ENCODE results near the gene DEPDC4. TPM values are rescaled to one million over a fixed set of nuclear protein-coding genes. Genes with fewer than 3 reads are reported as not detected.
A peak's percentile ranks its signal among the peaks of the same experiment; 100 is the strongest.
"Not testable (repeated sequence)": the region's sequence is repeated elsewhere in the genome, so short reads cannot be mapped to it uniquely, and the experiment has no call there.

DEPDC4 gene
- total RNA-seq, 2 experiments from 2014 or later: 2.4 to 3.5 TPM

GRCh38 chr12:100279607-100280244 is 12.8 kb upstream of the DEPDC4 start:
- CTCF ChIA-PET: no interaction called here
- POLR2A ChIA-PET: no interaction called here
- Mint-ChIP-seq H3K27me3 (no peaks in the 10 kb centered on the region), H3K4me1 (ENCODE audit: low read depth) (peaks cover 23% of the 10 kb centered on the region), H3K9me3 (no peaks in the 10 kb centered on the region), H3K36me3 (peaks cover 12% of the 10 kb centered on the region), H3K27ac (no peak overlapping the region), H3K4me3 (no peak overlapping the region)
- intact Hi-C loops (cut with micrococcal nuclease): no loop called here
- DNase-seq: no peak

- H3K36me3 Mint-ChIP-seq: peaks cover 12% of the 10 kb centered on the region
- peaks cover 27% of the 10 kb centered on the region for H3K4me1 Mint-ChIP-seq (ENCODE audit: low read depth)
- no peak overlapping the region for H3K4me3 Mint-ChIP-seq
- intact Hi-C loops (cut with micrococcal nuclease): no loop called here
- no peak overlapping the region for H3K27ac Mint-ChIP-seq
- H3K9me3 Mint-ChIP-seq: no peaks in the 10 kb centered on the region
- no peaks in the 10 kb centered on the region for H3K27me3 Mint-ChIP-seq
- no peak for DNase-seq
- CTCF ChIA-PET: no interaction called here
- POLR2A ChIA-PET: no interaction called here
Measured at GRCh38 chr12:100279159-100279558, 12.3 kb upstream of the DEPDC4 start.

GRCh38 chr12:100274291-100274690 is 7.4 kb upstream of the DEPDC4 start:
- DNase-seq: no peak
- Mint-ChIP-seq H3K4me3 (no peak overlapping the region), H3K36me3 (peaks cover 4% of the 10 kb centered on the region), H3K9me3 (no peaks in the 10 kb centered on the region), H3K27ac (no peak overlapping the region), H3K27me3 (no peaks in the 10 kb centered on the region), H3K4me1 (ENCODE audit: low read depth) (peaks cover 48% of the 10 kb centered on the region)
- ChIA-PET CTCF (interaction anchor here (0.6 kb wide), 1 partner anchor 28 kb away, joined by 3 read pairs; no protein-coding TSS in a partner anchor), POLR2A (no interaction called here)
- intact Hi-C loops (cut with micrococcal nuclease): no loop called here

- POLR2A ChIA-PET: no interaction called here
- Mint-ChIP-seq H3K36me3 (peaks cover 4% of the 10 kb centered on the region), H3K9me3 (no peaks in the 10 kb centered on the region), H3K27ac (no peak overlapping the region), H3K4me3 (no peak overlapping the region), H3K27me3 (no peaks in the 10 kb centered on the region), H3K4me1 (ENCODE audit: low read depth) (peaks cover 50% of the 10 kb centered on the region)
- no peak for DNase-seq
- CTCF ChIA-PET: no interaction called here
- intact Hi-C loops (cut with micrococcal nuclease): no loop called here
Measured at GRCh38 chr12:100273782-100274181, 6.9 kb upstream of the DEPDC4 start.

GRCh38 chr12:100268835-100269564 is 2.1 kb upstream of the DEPDC4 start:
- Mint-ChIP-seq H3K4me3 (peak overlapping the region; percentile 94), H3K4me1 (ENCODE audit: low read depth) (peaks cover 39% of the 10 kb centered on the region), H3K36me3 (no peaks in the 10 kb centered on the region), H3K9me3 (no peaks in the 10 kb centered on the region), H3K27ac (no peak overlapping the region), H3K27me3 (no peaks in the 10 kb centered on the region)
- DNase-seq: no peak
- ChIA-PET CTCF (no interaction called here), POLR2A (interaction anchor here (3.1 kb wide), 1 partner anchor 68 kb away, joined by 17 read pairs; the partner anchor contains the start of gene ACTR6)
- intact Hi-C loops (cut with micrococcal nuclease): loop anchor here (5.0 to 10.0 kb wide), 4 partner anchors 1016 to 1767 kb away; partner anchors contain the start of genes APAF1, IKBIP and UTP20

GRCh38 chr12:100267603-100268281 is 863 bp upstream of the DEPDC4 start:
- no peak for DNase-seq
- intact Hi-C loops (cut with micrococcal nuclease): loop anchor here (1.0 to 10.0 kb wide), 7 partner anchors 67 to 1765 kb away; partner anchors contain the start of genes ACTR6, APAF1, BLTP3B and IKBIP
- Mint-ChIP-seq H3K27me3 (no peaks in the 10 kb centered on the region), H3K36me3 (no peaks in the 10 kb centered on the region), H3K9me3 (no peaks in the 10 kb centered on the region), H3K4me3 (peak overlapping the region; percentile 94), H3K4me1 (ENCODE audit: low read depth) (peaks cover 29% of the 10 kb centered on the region), H3K27ac (peak overlapping the region; percentile 71)
- POLR2A ChIA-PET: interaction anchor here (0.5 to 3.1 kb wide), 2 partner anchors 29 to 67 kb away, joined by 3 to 17 read pairs; partner anchors contain the start of gene ACTR6
- CTCF ChIA-PET: interaction anchor here (1.5 kb wide), 1 partner anchor 113 kb away, joined by 4 read pairs; no protein-coding TSS in a partner anchor

GRCh38 chr12:100266585-100266834 is 369 bp downstream of the DEPDC4 start:
- ChIA-PET CTCF (interaction anchor here (0.8 to 1.5 kb wide), 5 partner anchors 66 to 476 kb away, joined by 3 to 4 read pairs (median 4); partner anchors contain the start of gene ACTR6), POLR2A (interaction anchor here (3.1 kb wide), 1 partner anchor 66 kb away, joined by 17 read pairs; the partner anchor contains the start of gene ACTR6)
- H3K36me3 Mint-ChIP-seq: no peaks in the 10 kb centered on the region
- intact Hi-C loops (cut with micrococcal nuclease): loop anchor here (2.0 to 10.0 kb wide), 5 partner anchors 1018 to 1764 kb away; partner anchors contain the start of genes APAF1, IKBIP and UTP20
- peaks cover 20% of the 10 kb centered on the region for H3K4me1 Mint-ChIP-seq (ENCODE audit: low read depth)
- peak overlapping the region; percentile 94 for H3K4me3 Mint-ChIP-seq
- H3K27ac Mint-ChIP-seq: peak overlapping the region; percentile 96
- peak; percentile 94 for DNase-seq
- H3K27me3 Mint-ChIP-seq: no peaks in the 10 kb centered on the region
- H3K9me3 Mint-ChIP-seq: no peaks in the 10 kb centered on the region

GRCh38 chr12:100265732-100266584 is 921 bp downstream of the DEPDC4 start:
- ChIA-PET CTCF (interaction anchor here (0.9 to 1.5 kb wide), 4 partner anchors 66 to 476 kb away, joined by 3 to 4 read pairs (median 4); partner anchors contain the start of gene ACTR6), POLR2A (interaction anchor here (3.1 kb wide), 1 partner anchor 65 kb away, joined by 17 read pairs; the partner anchor contains the start of gene ACTR6)
- H3K36me3 Mint-ChIP-seq: no peaks in the 10 kb centered on the region
- intact Hi-C loops (cut with micrococcal nuclease): loop anchor here (2.0 to 10.0 kb wide), 5 partner anchors 1019 to 1764 kb away; partner anchors contain the start of genes APAF1, IKBIP and UTP20
- DNase-seq: no peak
- no peaks in the 10 kb centered on the region for H3K27me3 Mint-ChIP-seq
- H3K4me3 Mint-ChIP-seq: peak overlapping the region; percentile 94
- H3K9me3 Mint-ChIP-seq: no peaks in the 10 kb centered on the region
- H3K4me1 Mint-ChIP-seq (ENCODE audit: low read depth): peaks cover 18% of the 10 kb centered on the region
- peak overlapping the region; percentile 96 for H3K27ac Mint-ChIP-seq

- H3K36me3 Mint-ChIP-seq, H3K4me3 Mint-ChIP-seq, H3K9me3 Mint-ChIP-seq, H3K27me3 Mint-ChIP-seq, DNase-seq, H3K27ac Mint-ChIP-seq, CTCF ChIA-PET: not testable (repeated sequence)
- H3K4me1 Mint-ChIP-seq (ENCODE audit: low read depth): peaks cover 14% of the 10 kb centered on the region
- intact Hi-C loops (cut with micrococcal nuclease): loop anchor here (5.0 to 10.0 kb wide), 4 partner anchors 1020 to 1763 kb away; partner anchors contain the start of genes APAF1, IKBIP and UTP20
- POLR2A ChIA-PET: interaction anchor here (0.7 kb wide), 1 partner anchor 95 kb away, joined by 4 read pairs; no protein-coding TSS in a partner anchor
Measured at GRCh38 chr12:100265107-100265506, 1.8 kb downstream of the DEPDC4 start.

GRCh38 chr12:100263131-100263530 is 3.7 kb downstream of the DEPDC4 start:
- DNase-seq: no peak
- ChIA-PET POLR2A (no interaction called here), CTCF (no interaction called here)
- peaks cover 1% of the 10 kb centered on the region for H3K4me1 Mint-ChIP-seq (ENCODE audit: low read depth)
- H3K9me3 Mint-ChIP-seq: no peaks in the 10 kb centered on the region
- intact Hi-C loops (cut with micrococcal nuclease): loop anchor here (10.0 kb wide), 2 partner anchors 1022 to 1618 kb away; partner anchors contain the start of genes APAF1, IKBIP and UTP20
- no peaks in the 10 kb centered on the region for H3K27me3 Mint-ChIP-seq
- H3K27ac Mint-ChIP-seq: no peak overlapping the region
- no peaks in the 10 kb centered on the region for H3K36me3 Mint-ChIP-seq
- H3K4me3 Mint-ChIP-seq: no peak overlapping the region

GRCh38 chr12:100258127-100258526 is 8.8 kb downstream of the DEPDC4 start:
- H3K36me3 Mint-ChIP-seq: no peaks in the 10 kb centered on the region
- intact Hi-C loops (cut with micrococcal nuclease): no loop called here

More at GRCh38 chr12:100258127-100258526, 8.8 kb downstream of the DEPDC4 start:
- CTCF ChIA-PET: interaction anchor here (1.2 kb wide), 1 partner anchor 23 kb away, joined by 3 read pairs; no protein-coding TSS in a partner anchor
- no peaks in the 10 kb centered on the region for H3K27me3 Mint-ChIP-seq
- no peaks in the 10 kb centered on the region for H3K4me1 Mint-ChIP-seq (ENCODE audit: low read depth)
- no peak overlapping the region for H3K4me3 Mint-ChIP-seq
- no peaks in the 10 kb centered on the region for H3K9me3 Mint-ChIP-seq
- DNase-seq: no peak
- POLR2A ChIA-PET: no interaction called here
- H3K27ac Mint-ChIP-seq: no peak overlapping the region

Data from activated CD4-positive, alpha-beta memory T cell treated with anti-CD3 and anti-CD28 coated beads for 36 hours (primary cell).